Activated CD8-positive, alpha-beta memory T cell treated with anti-CD3 and anti-CD28 coated beads for 48 hours (primary cell): ENCODE data around the gene OSCP1.
A peak's percentile ranks its signal among the peaks of the same experiment; 100 is the strongest.

ENCODE experiments used
- DNase-seq, 3 experiments: peaks; one replicate each; pipeline ENCODE4 v3.0.0-alpha.2; 2020; ENCODE audit warnings: low read depth in 2 of 3, low spot score in 2 of 3

OSCP1 gene

GRCh38 chr1:36447450-36447849 is 2.8 kb downstream of the OSCP1 start:
- DNase-seq, result no peak

DNA sequence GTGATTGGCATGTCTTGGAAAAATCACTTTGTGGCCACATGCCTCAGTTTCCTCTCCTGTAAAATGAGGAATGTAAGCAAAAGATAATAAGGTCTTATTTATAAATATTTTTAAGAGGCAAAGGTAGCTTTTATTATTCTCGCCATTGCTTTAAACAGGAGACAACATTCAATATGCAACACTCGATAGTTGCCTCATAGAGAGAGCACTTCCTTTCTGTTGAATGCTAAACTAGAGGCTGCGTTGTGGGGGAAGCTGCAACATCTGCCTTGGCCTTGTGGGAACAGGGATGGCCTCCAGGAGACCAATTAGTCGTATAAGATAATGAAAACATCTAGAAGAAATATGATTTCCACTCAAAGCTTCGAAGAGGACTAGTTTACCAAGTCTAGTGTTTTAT is 3.5 kb downstream of the OSCP1 start:
- no peak for DNase-seq

- DNase-seq, result no peak
Measured at GRCh38 chr1:36446271-36446670, 4.0 kb downstream of the OSCP1 start.

DNA sequence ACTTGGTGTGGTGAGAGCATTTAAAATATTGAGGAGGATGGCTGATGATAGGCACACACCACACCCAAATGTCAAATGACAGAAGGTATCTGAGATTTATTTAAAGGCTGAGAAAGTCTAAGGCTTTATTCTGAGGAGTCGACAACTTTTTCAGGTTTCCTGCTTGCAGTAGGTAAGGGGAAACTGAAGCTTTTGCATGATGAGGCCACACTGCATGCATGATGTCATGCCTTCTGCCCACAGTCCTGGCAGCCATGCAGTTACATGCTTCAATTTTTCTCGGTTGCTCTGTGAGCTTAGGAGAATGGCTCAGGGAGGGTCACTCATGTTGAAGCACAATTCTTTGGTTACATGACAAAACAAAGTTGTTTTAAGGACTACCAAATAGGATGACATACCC is 7.0 kb downstream of the OSCP1 start:
- DNase-seq, result no peak

DNA sequence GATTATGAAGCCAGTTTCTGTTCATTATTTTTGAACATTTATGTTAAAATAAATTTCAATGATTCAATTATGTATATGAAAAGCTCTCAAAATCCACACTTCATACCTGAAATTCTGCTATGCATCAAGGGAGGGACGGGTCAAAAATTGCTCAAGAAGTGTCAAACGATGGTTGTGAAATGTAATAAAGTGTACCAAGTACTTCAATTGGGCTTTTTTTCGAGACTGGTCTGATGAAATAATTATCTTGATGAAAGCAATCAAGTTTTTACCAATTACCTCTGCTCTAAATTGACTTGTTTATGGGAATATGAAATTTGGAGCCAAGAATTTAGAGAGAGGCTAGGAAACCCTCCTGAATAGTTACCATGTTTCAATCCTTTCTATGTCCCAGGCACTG is 7.9 kb downstream of the OSCP1 start:
- no peak for DNase-seq

DNA sequence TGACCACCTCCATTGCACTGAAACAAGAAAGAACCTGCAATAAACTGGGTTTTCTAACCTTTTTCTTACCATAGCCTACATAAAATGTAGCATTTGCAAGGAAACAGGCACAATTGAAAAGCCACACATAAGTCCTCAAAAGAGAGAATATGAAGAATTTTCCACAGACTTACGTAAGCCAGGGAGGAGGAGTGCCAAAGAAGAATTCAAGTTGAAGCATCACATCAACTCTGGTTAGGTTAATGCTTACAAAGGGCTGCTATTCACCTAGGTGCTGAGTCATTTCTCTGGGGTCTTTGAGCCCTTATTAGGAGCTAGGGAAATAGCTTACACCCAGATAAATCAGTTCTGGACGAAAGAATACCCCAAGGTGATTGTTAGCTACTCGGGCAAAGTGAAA is 9.6 kb downstream of the OSCP1 start:
- no peak for DNase-seq

DNA sequence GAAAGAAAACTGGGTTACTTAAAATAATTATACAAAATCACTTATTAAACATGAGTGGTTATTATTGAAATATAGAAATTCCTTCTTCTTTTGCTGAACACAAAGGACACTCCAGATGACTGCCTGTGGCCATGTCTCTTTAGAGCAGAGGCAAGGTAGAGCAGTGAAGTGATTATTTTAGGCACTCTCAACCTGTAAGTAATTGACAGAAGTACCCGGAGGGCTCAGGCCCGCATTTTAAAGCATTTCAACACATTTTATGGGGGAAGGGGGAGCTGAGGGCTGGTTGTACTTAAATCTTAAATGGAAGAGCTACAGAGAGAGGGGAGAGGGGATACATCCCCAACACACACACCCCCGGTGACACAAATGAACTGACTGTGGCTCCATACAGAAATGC is 10.2 kb downstream of the OSCP1 start:
- no peak for DNase-seq

DNA sequence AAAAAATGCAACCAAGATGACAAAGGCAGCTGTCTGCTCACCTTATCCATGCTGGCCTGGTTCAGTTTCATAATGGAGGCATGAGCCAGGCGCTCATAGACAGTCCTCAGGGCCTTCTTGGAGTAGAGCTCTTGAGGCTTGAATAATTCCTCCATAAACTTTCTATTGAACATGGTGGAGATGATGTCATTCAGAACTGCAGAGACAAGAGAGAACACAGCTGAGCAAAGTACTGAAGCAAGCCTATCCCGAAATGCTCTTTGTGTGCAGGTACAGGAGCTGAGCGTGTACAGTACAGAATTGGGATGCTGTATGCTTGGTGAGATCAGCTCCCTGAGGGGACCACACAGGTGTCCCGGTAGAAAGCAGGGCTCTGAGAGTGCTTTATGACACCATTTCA is 11.5 kb downstream of the OSCP1 start:
- no peak for DNase-seq

DNA sequence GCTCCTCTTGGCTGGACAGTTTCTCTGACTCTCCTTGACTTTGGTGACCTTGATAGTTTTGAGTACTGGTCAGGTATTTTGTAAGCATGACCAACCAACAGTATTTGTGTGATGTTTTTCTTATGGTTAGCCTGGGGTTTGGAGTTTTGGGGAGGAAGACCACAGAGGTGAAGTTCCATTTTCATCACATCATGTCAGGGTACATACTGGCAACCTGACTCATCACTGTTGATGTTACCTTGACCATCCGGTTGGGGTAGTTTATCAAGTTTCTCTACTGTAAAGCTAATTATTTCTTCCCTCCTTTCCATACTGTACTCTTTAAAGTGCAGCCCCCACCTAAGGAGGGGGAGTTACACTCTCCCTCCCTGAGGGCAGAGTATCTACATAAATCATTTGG is 13.4 kb downstream of the OSCP1 start:
- DNase-seq, result no peak

GRCh38 chr1:36433102-36433501 is 17.1 kb downstream of the OSCP1 start:
- DNase-seq, result no peak

- no peak for DNase-seq
Measured at GRCh38 chr1:36432616-36433015, 17.6 kb downstream of the OSCP1 start.

DNA sequence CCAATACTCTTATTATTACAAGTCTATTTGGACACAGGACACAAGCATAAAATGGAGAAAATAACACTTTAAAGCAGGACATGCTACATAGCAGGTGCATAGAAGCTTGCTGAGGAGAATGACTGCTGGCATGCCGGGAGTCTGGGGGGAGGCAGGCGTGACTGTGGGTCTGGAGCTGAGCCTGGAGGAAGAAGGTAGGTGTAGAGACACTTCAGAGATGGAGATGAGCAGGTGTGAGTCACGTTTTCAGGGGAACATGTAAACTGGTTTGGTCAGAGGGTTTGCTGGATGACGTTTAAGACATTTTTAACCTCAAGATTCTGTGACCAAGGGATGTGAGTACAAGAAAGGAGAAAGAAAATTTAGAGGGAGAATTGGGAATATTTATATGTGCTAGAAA is 24.5 kb downstream of the OSCP1 start:
- DNase-seq, result no peak

DNA sequence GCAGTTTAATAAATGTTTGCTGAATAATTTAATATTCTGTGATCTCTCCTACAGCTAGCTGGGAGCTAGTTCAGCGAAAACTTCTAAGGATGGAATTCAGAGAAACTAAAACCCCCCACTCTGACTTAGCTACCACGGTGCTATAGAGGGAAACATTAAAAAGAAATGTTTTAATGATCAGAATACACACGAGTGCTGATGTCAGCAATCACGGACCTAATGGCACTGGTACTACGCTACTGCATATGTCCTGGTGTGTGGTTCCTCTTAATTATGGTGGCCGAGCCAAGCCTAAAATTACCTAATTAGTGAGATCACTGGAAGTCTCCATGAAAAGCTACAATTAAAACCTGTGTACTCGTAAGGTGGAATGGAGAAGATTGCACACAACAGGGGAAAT is 28.6 kb downstream of the OSCP1 start:
- no peak for DNase-seq

DNA sequence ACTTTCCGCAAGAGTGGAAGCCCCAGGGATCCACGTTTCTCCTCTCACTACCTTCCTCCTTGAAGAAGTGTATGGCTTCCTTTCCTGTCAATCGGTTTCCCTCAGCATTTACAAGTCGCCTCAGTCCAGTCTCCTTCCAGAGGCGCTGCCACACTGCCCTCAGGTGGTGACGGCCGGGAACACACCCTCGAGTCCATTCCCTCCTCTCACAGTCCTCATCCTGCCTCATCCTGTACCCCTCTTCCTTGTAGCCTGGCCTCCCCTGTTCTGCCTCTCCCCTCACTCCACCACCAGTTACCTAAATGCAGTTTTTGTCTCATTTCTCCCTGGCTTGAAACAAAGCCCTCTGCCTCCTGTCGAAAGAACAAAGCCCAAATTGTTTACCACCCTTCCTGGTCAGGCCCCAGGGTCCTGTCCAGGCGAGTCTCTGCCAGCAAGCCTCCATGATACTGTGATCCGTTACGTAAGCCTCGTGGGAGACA is 29.4 kb downstream of the OSCP1 start:
- peak; percentile 70 to 97 (median 94) for DNase-seq

DNA sequence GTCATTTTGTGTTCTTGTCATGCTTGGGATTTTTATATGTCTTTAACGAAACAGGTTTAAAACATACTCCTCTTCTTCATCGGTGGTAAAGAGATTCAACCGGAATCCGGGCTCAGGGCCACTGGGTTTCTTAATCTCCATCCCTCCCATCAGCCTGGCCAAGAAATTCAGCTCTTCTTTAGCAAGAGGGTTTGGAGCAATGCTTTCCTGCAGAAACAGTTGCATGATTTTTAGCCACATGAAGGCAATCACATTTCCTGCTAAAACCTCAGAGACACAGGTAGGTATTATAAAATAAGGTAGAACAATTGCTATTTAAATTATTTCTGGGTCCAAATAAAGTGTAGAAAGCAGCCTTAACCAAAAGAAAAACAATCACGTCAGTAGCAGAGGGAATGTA is 29.8 kb downstream of the OSCP1 start:
- DNase-seq, result no peak

DNA sequence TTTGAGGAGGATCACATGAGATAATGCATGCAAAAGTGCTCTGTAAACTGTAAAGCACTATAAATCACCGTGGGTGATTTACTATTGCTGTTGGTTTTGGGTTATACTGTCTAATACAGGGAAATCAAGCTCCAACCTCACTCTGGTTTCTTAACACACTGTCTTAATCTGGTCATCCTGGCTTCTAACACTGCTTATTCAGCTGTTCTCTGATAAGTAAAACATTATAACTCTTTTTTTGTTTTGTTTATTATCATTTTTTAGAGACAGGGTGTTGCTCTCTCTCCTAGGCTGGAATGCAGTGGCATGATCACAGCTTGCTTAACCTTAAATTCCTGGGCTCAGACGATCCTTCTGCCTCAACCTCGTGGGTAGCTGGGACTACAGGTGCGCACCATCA is 30.7 kb downstream of the OSCP1 start:
- DNase-seq, result no peak

- DNase-seq, result no peak
Measured at GRCh38 chr1:36419140-36419539, 31.1 kb downstream of the OSCP1 start.

GRCh38 chr1:36417931-36418330 is 32.3 kb downstream of the OSCP1 start:
- DNase-seq, result no peak

DNA sequence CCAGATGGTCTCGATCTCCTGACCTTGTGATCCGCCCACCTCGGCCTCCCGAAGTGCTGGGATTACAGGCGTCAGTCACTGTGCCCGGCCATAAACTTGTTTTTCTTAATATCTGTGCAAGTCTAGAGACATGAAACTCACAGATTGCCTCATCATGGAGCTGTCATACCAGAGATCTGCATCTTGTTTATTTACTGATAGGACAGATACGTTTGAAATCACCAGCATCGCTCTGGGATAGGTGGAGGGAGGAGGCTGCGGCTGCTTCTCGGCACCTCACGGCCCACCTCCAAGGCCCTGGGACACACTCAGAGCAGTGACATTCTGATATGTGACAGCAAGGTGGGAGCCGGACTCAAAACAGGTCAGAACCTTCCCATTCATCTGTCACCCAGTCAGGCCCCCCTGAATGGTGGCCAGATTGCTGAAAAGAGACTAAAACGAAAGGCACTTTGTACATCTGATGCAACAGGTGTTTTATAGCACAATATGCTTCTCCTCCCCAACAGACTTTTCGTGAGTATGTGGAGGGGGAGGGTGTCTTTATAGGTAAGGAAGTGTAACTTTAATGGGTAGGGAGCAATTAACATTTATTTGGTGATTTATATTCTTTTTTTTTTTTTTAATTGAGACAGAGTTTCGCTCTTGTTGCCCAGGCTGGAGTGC is 34.5 kb downstream of the OSCP1 start:
- DNase-seq, result no peak

DNA sequence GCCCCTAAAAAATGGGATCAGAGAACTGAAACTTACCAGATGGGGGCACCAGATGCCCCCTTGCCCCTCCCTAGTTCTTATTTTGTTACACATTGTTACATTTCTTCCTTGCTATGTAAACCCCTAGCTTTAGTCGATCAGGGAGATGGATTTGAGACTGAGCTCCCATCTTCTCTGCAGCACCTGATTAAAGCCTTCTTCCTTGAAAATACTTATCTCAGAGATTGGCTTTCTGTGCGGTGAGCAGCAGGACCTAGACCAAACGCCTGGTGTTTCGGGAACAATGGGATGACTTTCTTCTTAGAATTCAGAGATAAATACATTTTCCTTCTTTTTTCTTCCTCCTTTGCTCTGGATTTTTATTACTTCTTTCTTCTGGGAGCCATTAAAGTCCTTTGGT is 35.9 kb downstream of the OSCP1 start:
- DNase-seq, result no peak

GRCh38 chr1:36411674-36412648 is 38.3 kb downstream of the OSCP1 start:
- no peak for DNase-seq

DNA sequence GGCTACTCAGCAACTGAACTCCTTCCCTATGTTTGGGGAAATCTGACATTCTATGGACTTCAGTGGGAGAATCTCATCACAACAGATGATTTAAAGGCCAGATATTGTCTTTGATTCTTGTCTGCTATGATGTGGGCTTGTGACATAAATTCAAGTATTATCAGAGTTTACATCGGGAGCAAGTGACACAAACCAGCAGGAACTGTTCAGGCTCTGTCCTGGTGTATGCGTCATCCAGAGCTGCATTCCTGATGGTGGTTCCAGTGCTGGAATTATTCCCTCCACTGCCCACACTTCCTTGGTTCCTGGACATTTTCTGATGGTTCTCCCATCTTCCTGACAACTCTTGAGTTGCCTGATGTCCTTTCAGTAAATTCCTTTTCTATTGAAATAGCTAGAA is 41.8 kb downstream of the OSCP1 start:
- no peak for DNase-seq
